Nucleus accumbens (tissue), 56 donors: ENCODE results near the gene USP2.
A peak's percentile ranks its signal among the peaks of the same experiment; 100 is the strongest.

ENCODE experiments used
- DNase-seq, 56 donors: peaks; one replicate each; lab custom pipeline; 2025; lab: John Stamatoyannopoulos, UW

Gene USP2

DNA sequence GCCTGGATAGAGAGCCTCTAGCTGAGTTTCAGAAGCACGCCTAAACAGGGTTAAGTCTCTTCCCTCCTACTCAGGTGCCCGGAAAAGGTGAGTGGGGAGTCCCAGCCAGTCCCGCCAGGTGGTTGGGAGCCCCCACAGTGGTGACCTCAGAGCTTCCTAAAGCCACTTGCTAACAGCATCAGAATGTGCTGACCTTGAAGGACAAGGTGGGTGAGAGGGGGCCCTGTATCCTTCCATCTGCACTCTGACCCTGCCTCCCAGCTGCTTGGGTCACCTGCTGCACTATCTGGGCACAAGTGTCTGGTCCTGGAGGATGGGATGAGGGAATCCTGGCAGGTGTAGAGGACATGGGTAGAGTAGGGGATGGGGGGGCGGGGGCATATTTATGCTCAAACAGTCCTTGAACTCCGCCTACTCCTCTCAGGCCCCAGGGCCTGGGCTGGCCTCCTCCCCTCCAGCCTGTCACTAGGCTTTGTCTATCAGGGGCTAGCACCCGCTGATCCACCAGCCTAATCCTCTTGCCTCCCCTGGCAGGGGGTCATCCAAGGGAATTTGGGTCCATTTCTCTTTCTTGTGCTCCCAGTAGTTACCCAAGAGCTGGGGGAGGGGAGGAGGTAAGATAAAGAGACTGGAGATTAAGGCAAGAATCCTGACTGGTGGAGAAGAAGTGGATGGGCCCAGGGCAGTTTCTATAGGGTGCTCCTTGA lies 3.4 kb downstream of the USP2 start:
- no peak for DNase-seq

DNA sequence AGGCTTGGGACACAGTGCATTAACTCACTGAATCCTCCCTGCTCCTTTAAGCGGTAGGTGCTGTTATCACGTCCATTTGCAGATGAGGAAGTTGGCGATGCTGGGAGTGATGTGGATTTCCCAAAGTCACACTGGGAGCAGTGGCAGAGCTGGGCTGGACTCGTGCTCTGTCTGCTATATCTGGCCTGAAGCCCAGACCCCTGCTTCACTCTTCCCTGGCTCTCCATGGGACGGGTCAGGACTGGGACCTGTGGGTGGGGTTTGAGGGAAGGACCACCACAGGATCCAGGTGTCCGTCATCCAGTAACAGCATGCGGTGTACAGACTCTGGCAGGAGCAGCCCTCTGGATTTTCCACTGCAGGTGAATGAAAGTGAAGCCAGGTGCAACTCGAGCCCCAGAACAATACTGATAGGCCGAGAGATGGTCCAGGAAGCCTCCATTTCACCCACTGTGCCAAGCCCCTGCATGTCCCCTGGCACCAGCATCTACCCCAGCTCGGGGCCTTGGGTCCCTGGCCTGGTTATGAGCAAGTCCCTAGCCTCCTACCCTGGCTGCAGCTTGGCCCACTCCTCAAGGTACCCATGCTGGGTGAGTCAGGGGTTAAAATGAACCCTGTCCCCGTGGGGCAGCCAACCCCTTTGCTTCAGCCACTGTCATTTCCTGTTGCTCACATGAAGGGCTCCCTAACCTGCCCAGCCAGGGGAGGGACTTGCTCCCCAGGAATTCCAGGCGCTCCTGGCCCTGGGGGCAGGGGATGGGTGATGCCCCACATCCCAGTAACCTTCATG lies 4.2 kb downstream of the USP2 start:
- DNase-seq, result no peak

DNA sequence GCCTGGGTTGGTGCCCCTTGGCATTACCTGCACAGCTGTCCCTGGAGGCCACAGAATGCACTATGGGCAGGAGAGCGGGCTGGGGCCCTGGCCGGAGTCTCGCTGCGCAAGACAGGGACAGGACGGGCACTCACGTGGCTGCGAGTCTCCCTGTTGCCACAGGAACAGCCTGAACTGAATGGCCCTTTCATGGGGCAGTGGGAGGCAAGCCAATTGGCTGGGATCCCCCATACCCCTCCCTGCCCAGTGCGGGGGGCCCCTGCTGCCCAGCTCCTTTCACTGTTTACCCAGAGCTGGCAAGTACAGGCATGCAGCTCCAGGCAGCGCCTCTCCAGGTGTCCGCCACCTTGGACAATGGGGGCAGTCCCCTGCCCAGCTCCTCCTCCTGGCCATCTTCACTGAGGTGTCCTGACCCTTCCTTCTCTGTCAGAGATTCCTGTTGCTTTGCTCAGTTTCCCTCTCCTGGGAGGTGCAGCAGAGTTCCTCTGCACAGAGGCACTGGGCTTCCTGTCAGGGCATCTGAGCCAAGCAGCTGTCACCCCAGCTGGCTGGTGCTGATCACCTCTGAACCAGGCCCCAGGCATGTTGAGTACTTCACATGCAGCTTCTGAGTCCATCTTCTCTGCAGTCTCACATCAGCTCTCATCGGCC lies 5.2 kb downstream of the USP2 start:
- DNase-seq, result peak in 55 of 56 donors; percentile 62 to 98 (median 92)

DNA sequence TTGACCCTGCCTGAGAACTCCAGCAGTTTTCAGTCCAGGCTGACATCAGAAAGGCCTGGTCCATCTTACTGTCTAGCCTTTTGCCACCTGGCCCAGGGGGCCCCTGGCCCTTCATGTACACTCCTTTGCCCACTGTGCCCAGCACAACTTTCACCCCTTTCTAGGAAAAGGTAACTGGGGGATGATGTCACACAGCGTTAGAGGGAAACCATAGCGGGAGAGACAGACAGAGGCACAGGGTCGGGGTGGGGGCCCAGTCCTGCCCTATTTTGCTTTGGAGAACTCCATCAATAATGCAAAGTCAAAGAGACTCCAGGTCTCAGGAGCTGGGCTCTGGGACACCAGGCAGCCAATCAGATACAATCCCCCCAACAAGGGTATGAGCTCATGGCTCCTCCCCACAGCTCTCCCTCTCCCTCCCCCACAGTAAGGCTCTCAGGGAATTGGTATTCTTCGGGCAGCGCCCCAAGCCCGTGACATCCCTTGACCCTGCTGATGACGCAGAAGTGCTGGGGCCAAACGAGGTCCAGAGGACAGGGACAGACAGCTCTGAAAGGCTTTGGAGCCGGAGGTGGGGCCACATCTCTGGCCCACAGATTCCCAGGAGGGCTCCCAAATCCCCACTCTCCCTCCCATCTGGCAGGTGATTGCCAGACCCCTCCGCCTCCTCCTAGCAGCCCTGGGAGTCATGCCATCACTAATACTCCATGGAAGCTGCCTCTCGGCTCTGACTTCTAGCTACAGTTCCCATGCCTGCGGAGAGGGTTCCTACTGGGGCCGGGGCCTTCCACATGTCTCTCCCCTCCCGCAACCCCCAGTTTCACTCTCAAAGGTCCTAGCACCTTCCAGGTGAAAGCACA lies 5.9 kb downstream of the USP2 start:
- peak in 52 of 56 donors; percentile 45 to 93 (median 81) for DNase-seq

DNA sequence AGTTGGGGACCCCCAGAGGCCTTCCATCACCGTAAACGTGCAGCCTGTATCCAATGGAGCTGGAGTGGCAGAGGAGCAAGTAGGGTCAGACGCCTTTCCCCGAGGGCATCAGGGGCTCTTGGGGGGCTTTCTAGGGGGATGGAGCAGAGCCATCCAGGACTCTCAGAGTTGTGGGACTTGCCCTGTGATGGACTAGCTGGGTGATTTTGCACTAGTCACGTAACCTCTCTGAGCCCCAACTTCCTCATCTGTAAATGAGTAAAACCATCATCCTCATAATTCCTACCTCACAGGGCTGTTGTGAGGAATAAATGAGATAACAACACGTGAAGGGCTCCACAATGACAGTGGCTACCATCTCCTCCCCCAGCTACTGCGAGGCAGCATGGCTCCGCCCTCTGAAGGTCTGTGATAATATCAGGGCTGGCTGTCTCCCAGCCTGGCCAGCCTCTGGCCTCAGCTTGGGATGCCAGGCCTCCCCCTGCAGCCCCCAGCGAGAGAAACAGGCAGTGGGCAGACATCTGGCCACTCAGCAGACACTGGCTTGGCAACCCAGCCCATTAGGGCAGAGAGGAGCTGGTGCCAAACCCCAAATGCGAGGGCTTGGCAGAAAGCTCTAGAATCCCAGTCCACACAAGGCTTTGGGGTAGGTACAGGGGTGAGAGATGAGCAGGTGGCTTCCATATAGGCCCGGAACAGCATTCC lies 6.7 kb downstream of the USP2 start:
- peak in 40 of 56 donors; percentile 33 to 83 (median 69) for DNase-seq

DNA sequence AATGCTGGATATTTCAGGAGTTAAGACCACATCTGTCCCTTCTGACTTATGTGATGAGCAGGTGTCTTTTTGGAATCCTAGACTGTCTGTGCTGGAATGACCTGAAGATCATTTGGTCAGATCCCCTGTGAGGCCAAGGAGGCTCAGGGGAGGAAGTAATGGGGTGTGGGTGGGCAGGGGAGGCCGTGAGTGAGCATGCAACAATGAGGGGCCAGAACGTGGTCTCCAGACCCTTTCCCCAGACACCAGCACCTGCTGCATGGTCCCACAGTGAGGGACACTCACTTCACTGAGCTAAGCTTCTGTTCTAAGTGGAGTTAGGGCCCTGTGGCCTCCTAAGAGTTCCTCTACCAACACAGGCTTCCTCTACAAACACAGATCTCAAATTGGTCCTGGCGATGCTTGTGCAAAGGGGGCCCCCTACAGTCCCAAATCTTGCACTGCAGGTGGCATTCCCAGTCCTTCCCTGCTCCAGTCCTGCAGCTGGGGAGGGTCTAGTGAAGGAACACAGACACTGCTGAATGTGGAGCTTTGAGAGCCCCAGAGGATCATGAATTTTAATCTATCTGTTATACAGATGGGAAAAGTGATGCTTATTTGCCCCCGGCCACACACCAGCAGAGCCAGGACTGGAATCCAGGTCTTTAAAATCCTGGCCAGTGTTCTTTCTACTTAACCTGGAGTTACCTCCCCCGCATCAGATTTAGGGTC lies 7.4 kb downstream of the USP2 start:
- peak in 46 of 56 donors; percentile 35 to 91 (median 77) for DNase-seq

DNA sequence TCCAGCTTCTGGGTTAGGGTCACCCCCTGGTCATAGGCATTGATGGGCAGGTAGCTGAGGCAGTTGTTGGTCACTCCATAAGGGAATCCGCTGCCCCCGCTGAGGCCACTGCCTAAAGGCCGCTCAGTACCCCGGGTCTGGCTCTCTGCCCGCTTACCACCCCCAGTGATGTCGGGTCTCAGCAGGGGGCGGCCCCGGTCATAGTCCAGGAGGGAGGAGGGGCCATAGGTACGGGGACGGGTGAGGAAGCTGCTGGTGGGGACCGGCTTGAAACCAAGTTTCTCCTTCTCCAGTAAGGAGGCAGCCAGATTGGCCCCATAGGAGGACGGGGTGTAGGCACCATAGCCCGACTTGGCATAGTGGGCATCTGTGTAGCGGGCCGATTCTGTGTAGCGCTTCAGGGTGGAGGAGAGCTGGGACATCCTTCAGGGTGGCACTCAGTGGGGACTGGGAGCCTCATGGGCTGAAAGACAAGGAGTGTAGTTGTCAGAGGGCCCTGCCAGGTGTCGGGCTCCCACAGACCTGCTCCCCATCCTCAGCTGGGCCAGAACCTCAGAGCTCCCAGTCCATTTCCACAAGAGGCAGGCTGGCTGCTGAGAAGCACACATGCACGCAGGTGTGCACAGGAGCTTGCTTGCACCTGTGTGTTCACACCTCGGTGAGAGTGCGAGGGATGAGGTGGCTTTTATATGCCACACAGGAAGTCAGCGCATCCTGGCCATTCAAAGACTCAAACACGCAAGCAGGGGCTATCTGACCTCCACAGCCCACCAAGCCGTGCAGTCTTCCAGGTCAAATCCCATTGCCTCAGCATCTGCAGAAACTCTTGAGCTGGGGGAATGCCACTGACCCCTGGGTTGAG lies 8.2 kb downstream of the USP2 start:
- DNase-seq, result no peak

DNA sequence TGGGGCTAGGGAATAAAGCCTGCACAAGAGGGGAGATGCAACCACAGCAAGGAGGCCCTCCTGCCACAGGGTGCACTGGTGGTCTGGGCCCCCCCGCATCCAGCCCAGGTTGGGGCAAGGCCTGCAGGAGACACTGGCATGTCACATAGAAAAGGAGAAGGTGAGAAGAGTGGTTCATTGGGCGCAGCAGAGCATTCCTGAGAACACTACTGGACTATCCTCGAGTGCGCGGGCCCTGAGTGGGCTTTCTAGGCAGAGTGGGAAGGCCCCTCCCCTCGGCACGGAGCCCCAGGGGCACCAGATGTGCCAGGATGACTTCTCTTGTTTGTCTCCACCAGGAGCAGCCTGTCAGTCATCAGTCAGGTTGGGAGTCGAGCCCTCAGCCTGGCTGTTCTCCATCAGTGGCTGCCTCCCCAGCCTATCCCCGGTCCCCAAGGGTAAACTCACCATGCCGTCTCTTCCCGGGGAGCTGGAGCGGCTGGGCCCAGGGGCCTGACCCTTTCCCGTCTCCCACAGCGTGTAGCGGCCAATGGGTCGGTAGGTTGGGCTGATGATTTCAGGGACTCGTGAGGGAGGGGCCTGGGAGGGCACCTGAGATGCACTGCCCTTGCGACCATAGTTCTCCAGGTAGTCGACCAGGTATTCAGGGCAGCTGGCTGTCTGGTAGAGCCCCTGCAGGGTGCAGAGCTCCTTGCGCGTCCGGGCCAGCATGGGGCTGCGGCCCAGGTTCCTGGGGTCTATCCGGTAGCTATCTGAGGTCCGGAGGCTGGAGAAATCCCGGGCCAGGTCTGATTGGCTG lies 9.0 kb downstream of the USP2 start:
- no peak for DNase-seq

DNA sequence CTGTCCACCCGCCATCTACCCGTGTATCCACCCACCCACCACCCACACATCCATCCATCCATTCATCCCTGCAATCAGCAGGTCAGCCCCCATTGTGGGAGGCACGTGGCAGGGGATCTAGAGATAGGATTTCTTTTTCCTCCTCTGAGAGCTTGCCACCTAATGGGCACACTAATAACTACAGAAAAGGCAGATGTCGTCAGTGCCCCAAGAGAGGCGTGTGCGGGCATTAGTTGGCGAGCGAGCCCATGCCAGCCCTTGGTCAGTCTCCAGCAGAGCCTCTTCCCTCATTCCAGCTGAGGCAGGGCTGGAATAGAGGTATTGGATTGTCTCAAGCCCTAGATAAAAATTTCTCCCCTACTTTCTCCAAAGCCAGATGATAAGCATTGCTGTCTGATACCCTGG lies 9.7 kb downstream of the USP2 start:
- DNase-seq, result peak in 28 of 56 donors; percentile 36 to 76 (median 57)

DNA sequence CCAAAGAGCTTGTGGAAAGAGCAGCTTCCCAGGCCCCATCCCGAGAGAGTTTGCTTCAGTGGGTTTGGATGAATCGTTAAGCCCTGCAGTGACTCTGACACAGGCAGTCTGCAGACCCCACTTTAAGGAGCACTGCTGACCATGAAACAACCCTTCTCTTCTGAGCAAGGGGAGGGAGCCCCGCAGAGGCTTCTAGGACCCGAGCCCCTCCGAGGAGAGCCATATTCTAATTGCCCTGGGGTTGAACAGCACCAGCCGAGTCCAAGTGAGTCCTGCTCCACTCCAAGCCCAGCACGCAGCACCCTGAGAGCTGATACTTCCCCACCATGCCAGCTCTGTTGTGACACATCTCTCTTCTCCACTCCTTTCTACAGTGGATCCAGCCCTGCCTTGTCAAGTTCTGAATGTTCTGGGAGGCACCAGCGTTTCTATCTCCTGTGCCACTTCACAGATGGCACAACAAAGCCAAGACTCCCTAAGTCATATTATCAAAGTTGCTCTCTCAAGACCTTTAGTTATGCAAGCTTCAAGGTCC lies 10.4 kb downstream of the USP2 start:
- DNase-seq, result no peak

DNA sequence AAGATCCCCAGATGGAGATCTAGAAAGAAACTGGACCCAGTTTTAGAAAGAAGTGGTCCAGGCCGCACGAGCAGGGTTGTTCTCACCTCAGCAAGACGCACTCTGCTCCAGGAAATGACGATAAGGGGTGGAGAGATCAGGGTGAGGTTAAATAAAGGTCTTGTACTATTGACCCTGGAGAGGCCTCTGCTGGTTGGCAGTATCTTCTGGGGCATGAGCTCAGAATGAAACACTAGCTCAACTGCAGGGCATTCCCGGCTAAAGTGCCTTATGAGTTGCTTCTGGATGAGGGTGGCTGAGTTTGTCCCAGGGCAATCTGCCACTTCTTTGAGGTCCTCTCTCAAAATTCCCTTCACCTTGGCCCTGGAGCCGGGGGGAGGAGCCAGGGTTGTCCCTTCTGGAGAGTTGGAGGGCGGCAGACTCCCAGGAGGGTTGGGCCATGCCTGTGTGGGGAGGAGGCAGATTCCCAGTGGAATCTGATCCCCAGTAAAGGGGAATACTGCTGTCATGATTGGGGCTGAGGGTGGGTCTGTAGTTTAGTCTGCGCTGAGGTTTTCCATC lies 10.9 kb downstream of the USP2 start:
- DNase-seq, result peak in 1 of 56 donors; percentile 46

DNA sequence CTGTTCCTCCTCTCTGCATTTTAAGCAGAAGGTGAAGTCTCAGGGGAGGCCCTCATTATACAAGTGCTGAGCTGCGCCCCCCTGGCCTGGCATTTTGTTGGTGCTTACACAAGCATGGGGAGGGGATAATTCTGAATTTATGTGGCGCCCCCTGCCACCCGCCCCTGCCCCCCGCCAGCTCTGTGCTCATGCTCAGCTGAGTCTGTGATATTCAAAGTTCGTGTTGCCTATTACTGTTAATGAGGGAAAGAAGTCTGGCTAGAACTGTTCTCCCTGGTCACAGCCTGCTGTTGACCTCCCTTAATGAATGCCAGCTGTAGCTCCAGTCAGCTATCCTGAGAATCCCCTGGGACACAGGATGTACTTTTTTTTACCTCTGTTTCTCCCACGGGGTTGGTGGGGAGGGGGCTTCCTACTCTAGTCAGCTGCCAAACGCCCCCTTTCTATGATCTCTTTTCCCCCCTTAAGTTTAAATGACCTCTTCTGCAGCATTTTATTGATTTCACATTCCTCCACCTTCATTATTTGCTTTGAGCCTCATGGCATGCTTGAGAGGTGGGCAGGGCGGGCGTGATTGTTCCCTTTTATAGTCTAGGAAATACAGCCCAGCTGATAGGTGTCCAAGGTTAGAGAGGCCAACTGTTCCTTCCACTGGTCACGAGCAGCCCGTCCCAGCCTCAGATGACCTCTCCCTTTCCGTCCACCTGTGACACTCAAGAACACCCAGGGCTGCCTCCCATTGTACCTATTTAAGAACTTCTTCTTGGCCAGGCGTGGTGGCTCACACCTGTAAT lies 12.2 kb downstream of the USP2 start:
- no peak for DNase-seq

DNA sequence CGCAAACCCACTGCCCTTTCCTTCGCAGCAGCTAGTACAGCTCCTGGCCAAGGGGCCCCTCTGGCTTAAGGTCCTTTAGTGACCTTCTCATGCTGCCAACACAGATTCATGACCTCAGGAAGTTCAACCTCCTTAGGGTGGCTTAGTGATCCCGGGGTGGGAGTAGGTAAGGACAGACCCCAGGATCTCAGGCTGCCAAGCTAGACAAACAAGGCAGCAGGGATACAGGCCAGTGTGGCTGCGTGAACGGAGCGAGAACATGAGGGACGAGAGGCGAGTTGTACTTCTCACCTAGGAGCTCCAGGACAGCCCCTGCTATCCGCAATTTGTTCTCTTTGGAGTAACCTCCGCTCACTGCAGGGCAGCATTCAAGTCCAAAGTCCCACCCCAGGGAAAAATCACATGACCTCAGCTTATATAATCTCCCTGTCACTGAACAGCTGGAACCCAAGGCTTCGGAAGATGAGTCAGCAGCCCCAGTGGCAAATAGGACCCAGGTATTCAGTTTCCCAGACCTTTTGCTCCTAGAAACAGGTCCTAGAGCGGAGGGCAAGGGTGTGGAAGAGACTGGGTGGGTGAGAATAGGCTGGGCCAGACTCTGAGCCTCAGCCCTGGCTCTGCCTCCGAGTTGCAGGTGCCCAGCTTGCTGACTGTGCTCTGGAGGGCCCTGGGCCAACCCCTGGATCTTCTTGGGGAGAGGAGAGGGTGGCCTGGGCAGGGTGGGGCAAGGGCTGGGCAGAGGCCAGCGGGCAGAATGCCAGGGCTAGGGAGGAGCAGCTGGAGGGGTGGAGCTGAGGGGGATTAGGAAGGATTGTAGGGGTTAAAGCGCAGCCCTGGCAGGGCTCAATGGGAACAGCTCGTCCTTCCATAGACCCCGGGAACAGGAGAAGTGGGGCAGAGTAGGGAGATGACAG lies 13.1 kb downstream of the USP2 start:
- peak in 18 of 56 donors; percentile 19 to 82 (median 52) for DNase-seq

DNA sequence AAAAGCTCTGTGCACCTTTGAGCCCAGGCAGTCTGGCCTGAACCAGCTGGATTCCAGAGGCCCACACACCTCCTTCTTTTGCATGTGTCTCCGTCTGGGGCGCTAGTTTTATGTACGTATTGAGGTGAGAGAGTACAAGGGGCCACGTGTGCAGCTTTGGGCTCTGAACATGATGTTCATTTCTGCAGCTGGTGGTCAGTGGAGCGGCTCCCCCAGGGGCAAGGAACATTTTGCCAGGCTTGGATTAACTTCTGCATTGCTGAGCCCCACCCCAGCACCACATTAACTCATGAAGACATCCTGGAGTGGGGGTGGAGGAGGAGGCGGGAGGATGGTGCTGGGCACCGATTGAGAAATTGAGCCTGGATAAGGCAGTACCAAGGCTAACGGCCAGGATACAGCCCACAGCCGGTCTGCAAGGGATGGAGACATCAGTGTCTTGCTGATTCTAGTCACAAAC lies 13.8 kb downstream of the USP2 start:
- no peak for DNase-seq
